Type B pancreatic cell (in vitro differentiated cells): ENCODE results near the gene HILPDA. TPM values are rescaled to one million over a fixed set of nuclear protein-coding genes. Genes with fewer than 3 reads are reported as not detected.
A peak's percentile ranks its signal among the peaks of the same experiment; 100 is the strongest.
"Not testable (repeated sequence)": the region's sequence is repeated elsewhere in the genome, so short reads cannot be mapped to it uniquely, and the experiment has no call there.

Experiments used
- DNase-seq: peaks from one replicate; pipeline ENCODE4 v3.0.0; 2021; ENCODE audit warnings: mixed read lengths; ENCODE audit not compliant: unreplicated experiment; ENCODE audit errors: extremely low spot score
- H3K27ac Mint-ChIP-seq: 2 replicates; pipeline ENCODE4 v1.8.0; 2021; ENCODE audit warnings: mild to moderate bottlenecking, mixed read lengths
- H3K27me3 Mint-ChIP-seq: 2 replicates; pipeline ENCODE4 v1.8.0; 2021; ENCODE audit warnings: mixed read lengths
- H3K36me3 Mint-ChIP-seq: 2 replicates; pipeline ENCODE4 v1.8.0; 2021; ENCODE audit warnings: mixed read lengths
- H3K4me1 Mint-ChIP-seq: one replicate; pipeline ENCODE4 v1.8.0; 2021; ENCODE audit warnings: mixed read lengths; ENCODE audit not compliant: unreplicated experiment
- H3K4me3 Mint-ChIP-seq: 2 replicates; pipeline ENCODE4 v1.8.0; 2021; ENCODE audit warnings: mild to moderate bottlenecking, mixed read lengths
- H3K9me3 Mint-ChIP-seq: 2 replicates; pipeline ENCODE4 v1.8.0; 2021; ENCODE audit warnings: mixed read lengths
- total RNA-seq: library from RNA; stranded (reverse); gene quantifications from 2 replicates; pipeline ENCODE4 v1.2.1, GENCODE V29; 2021; ENCODE audit warnings: low replicate concordance
- TF ChIP-seq, protein P1 (sequence below): fragments of 200-600 bp; sonication (generic); conservative IDR thresholded peaks from 2 replicates; pipeline ENCODE4 v1.5.0; 2021; ENCODE audit warnings: antibody characterized with exemption, mild to moderate bottlenecking

Gene HILPDA
- total RNA-seq, 1 donor from 2014 or later = 36.0 TPM

DNA sequence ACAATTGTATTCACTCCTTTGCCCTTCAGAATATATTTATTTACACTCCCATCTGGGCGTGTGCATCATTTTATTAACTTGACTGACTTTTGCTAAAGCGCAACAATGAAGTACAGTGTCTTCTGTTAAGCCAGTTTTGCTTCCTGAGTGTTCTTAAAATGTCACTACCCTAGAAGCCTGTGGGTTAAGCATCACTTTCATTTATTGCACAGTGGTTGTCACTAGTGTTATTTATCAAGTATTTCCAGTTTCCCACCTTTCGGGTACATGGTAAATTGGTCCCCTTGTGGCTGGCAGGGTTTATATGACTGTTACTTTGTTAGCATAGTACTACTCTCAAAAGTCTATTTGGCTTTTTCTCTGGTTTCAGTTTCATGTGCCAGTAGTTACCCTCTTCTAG lies 3.3 kb downstream of the HILPDA start:
- Mint-ChIP-seq H3K4me1 (peaks cover 31% of the 10 kb centered on the region), H3K27me3 (no peaks in the 10 kb centered on the region), H3K4me3 (peak overlapping the region; percentile 92), H3K9me3 (no peaks in the 10 kb centered on the region), H3K36me3 (peaks cover 18% of the 10 kb centered on the region), H3K27ac (peak overlapping the region; percentile 29)
- TF ChIP-seq, protein P1, sequence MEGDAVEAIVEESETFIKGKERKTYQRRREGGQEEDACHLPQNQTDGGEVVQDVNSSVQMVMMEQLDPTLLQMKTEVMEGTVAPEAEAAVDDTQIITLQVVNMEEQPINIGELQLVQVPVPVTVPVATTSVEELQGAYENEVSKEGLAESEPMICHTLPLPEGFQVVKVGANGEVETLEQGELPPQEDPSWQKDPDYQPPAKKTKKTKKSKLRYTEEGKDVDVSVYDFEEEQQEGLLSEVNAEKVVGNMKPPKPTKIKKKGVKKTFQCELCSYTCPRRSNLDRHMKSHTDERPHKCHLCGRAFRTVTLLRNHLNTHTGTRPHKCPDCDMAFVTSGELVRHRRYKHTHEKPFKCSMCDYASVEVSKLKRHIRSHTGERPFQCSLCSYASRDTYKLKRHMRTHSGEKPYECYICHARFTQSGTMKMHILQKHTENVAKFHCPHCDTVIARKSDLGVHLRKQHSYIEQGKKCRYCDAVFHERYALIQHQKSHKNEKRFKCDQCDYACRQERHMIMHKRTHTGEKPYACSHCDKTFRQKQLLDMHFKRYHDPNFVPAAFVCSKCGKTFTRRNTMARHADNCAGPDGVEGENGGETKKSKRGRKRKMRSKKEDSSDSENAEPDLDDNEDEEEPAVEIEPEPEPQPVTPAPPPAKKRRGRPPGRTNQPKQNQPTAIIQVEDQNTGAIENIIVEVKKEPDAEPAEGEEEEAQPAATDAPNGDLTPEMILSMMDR = no peak
- no peak for DNase-seq

DNA sequence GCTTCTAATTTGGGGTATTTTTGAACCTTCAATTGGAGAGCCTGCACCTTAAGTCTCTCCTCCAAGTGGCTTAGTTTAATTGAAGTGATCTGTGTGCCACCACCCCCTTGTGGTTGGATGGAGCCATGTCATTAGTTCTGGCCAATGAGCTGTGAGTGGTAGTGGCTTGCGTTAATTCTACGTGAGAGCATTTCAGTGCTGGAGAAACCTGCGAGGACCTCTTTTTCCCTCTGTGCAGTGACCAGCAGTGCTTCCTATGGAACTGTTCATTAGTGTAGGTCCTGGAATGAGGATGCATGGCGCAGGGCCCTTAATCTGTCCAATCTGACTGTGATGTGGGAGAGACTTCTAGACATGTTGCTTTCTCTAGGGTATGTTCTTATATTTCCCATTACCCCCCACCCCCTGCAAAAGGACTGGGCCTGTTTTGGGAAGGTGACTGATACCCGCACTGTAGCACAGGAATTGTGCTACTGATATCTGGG lies 3.8 kb downstream of the HILPDA start:
- H3K36me3 Mint-ChIP-seq = peaks cover 18% of the 10 kb centered on the region
- H3K9me3 Mint-ChIP-seq = no peaks in the 10 kb centered on the region
- H3K4me1 Mint-ChIP-seq = peaks cover 26% of the 10 kb centered on the region
- H3K27me3 Mint-ChIP-seq = no peaks in the 10 kb centered on the region
- DNase-seq = no peak
- TF ChIP-seq, protein P1 = peak; percentile 79
- peak overlapping the region; percentile 70 for H3K27ac Mint-ChIP-seq
- H3K4me3 Mint-ChIP-seq = peak overlapping the region; percentile 63

DNA sequence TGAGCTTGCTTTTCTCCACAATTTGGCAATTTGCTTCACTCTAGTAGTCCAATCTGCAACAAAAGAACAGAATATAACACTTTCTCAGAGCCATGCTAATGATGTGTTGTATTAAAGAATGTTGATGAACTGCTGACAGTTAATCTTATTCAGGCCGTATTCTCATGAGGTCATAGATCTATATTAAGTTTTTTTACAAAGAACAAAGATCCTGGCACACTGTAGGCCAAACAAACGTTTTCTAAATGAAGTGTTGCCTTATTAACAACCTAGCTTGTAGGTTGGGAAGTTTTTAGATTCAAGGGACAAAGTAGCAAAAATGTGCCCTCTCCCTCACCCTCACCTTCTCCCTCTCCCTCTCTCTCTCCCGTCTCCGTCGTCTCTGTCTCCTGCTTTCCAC lies 6.8 kb downstream of the HILPDA start:
- no peak overlapping the region for H3K4me3 Mint-ChIP-seq
- peaks cover 21% of the 10 kb centered on the region for H3K4me1 Mint-ChIP-seq
- H3K9me3 Mint-ChIP-seq = no peaks in the 10 kb centered on the region
- no peak for DNase-seq
- peaks cover 22% of the 10 kb centered on the region for H3K36me3 Mint-ChIP-seq
- no peak overlapping the region for H3K27ac Mint-ChIP-seq
- H3K27me3 Mint-ChIP-seq = no peaks in the 10 kb centered on the region
- TF ChIP-seq, protein P1 = no peak

DNA sequence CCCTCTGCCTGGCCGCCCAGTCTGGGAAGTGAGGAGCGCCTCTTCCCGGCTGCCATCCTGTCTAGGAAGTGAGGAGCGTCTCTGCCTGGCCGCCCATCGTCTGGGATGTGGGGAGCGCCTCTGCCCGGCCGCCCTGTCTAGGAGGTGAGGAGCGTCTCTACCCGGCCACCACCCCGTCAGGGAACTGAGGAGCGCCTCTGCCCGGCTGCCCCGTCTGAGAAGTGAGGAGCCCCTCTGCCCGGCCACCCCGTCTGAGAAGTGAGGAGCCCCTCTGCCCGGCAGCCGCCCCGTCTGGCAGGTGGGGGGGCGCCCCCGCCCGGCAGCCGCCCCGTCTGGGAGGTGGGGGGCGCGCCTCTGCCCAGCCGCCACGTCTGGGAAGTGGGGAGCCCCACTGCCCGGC lies 7.7 kb downstream of the HILPDA start:
- Mint-ChIP-seq H3K4me1 (peaks cover 15% of the 10 kb centered on the region), H3K36me3 (peaks cover 15% of the 10 kb centered on the region)
- H3K27ac Mint-ChIP-seq, H3K9me3 Mint-ChIP-seq, H3K4me3 Mint-ChIP-seq, H3K27me3 Mint-ChIP-seq, DNase-seq: not testable (repeated sequence)

DNA sequence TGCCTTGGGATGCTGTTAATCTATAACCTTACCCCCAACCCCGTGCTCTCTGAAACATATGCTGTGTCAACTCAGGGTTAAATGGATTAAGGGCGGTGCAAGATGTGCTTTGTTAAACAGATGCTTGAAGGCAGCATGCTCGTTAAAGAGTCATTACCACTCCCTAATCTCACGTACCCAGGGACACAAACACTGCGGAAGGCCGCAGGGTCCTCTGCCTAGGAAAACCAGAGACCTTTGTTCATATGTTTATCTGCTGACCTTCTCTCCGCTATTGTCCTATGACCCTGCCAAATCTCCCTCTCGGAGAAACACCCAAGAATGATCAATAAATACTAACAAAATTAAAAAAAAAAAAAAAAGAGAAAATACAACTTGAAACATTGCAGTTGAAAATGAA lies 8.3 kb downstream of the HILPDA start:
- H3K36me3 Mint-ChIP-seq = peaks cover 12% of the 10 kb centered on the region
- H3K4me1 Mint-ChIP-seq, H3K27me3 Mint-ChIP-seq, H3K9me3 Mint-ChIP-seq, H3K4me3 Mint-ChIP-seq, DNase-seq: not testable (repeated sequence)
- H3K27ac Mint-ChIP-seq = peak overlapping the region; percentile 63

DNA sequence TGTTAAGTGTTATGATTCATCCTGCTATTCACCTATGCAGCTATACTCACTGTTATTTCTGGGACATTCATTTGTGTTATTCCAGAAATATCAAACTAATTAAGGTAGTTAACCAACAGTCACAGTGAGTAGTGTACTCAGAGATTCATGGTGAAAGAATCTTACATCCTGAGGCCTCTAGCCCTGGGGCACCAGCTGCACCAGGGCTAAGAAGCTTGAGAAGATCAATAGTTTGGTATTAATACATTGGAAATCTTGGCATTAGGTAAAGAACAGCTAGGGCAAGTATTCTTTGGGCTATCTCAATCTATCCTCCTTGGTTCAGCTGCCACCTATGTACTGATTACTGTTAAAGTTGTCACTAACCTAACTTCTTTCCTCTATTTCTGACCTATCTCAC lies 11.2 kb downstream of the HILPDA start:
- H3K4me1 Mint-ChIP-seq, H3K27me3 Mint-ChIP-seq, H3K27ac Mint-ChIP-seq, H3K36me3 Mint-ChIP-seq, H3K4me3 Mint-ChIP-seq, H3K9me3 Mint-ChIP-seq, DNase-seq: not testable (repeated sequence)

DNA sequence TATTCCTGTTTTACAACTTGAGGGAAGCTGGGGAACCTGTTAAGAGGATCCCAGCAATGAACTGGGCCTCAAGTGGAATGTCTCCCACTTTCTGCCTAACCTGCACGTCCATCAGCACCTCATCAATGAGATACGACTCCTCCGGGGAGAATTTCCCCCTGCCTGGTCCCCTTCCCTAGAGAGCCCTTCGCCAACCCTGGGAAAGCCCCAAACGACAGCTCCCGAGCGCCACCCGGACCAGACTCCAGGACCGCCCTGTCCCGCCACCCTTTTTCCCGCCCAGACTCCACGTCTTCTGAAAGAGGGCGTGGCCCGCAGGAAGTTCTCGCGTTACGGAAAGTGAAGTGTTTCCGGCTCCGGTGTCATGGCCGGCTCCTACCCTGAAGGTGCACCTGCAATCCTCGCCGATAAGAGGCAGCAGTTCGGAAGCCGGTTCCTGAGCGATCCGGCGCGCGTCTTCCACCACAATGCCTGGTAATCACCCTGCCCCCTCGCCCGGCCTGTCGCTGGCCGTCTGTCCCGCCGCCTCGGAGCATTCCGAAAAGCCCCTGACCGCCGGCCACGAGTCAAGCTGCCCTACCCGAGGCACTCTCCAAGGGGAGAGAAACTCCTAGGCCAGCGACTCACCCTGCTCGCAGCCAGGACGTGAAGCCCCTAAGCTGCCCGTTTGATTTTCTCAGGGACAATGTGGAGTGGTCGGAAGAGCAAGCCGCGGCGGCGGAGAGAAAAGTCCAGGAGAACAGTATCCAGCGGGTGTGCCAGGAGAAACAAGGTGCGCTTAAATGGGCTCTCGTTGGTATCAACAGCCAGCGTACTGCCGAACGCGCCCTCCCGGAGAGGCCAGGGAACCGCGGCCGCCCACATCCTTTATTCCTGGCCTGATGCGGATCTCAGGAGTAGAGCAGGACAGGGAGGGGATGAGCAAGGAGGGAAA lies 21.0 kb downstream of the HILPDA start, which contains the start of gene METTL2B:
TSS of gene METTL2B (plus strand) at position 347 of the 934 bp plus-strand sequence. CDS start at position 365, 18 bp downstream.
- H3K9me3 Mint-ChIP-seq, H3K36me3 Mint-ChIP-seq, H3K27me3 Mint-ChIP-seq: not testable (repeated sequence)
- peaks cover 19% of the 10 kb centered on the region for H3K4me1 Mint-ChIP-seq
- TF ChIP-seq, protein P1 = peak; percentile 70
- peak within 1 kb of the TSS; percentile 99 for H3K4me3 Mint-ChIP-seq
- peak within 1 kb of the TSS; percentile 97 for H3K27ac Mint-ChIP-seq
- DNase-seq = peak; percentile 91

DNA sequence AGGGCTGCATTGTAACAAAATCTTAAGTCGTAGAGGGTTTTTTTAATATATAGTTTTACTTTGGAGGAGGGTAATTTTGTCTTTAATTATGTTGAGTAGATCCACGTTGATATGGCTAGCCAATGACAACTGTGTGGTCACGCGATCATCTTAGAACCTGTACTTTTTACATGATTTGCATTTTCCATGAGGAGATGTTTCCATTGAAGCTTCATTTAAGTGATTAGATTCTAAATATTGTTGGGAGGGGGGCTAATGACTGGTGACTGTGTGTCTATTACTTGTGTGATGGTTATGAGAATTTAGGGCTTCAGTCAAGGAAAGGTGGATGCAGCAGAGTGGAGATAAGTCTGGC lies 21.6 kb downstream of the HILPDA start:
- H3K27ac Mint-ChIP-seq = peak overlapping the region; percentile 97
- not testable (repeated sequence) for DNase-seq, H3K9me3 Mint-ChIP-seq, H3K36me3 Mint-ChIP-seq, H3K27me3 Mint-ChIP-seq
- H3K4me3 Mint-ChIP-seq = peak overlapping the region; percentile 99
- peaks cover 19% of the 10 kb centered on the region for H3K4me1 Mint-ChIP-seq

DNA sequence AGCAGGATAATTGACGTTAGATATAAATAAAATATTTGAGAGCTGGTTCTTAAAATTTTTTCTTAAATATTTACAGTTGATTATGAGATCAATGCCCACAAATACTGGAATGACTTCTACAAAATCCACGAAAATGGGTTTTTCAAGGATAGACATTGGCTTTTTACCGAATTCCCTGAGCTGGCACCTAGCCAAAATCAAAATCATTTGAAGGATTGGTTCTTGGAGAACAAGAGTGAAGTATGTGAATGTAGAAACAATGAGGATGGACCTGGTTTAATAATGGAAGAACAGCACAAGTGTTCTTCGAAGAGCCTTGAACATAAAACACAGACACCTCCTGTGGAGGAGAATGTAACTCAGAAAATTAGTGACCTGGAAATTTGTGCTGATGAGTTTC lies 23.4 kb downstream of the HILPDA start:
- peak overlapping the region; percentile 65 for H3K4me3 Mint-ChIP-seq
- H3K9me3 Mint-ChIP-seq, H3K27ac Mint-ChIP-seq, H3K36me3 Mint-ChIP-seq, DNase-seq, H3K27me3 Mint-ChIP-seq: not testable (repeated sequence)
- H3K4me1 Mint-ChIP-seq = peaks cover 19% of the 10 kb centered on the region

DNA sequence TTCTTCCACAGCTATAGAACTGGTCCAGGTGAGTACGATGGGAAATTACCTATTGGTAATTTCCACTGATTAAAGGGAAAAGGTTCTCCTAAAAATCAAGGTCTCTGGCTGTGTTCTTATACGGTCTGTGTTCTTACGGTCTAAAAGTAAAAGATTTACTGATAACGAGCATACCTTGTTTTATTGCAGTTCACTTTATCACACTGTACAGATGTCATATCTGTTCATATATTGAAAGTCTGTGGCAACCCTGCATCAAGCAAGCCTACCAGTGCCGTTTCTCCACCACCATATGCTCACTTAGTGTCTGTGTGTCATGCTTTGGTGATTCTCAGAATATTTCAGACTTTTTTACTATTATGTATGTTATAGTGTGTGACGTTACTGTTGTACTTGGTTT lies 32.5 kb downstream of the HILPDA start:
- H3K36me3 Mint-ChIP-seq = peaks cover 16% of the 10 kb centered on the region
- not testable (repeated sequence) for H3K27me3 Mint-ChIP-seq, DNase-seq, H3K4me3 Mint-ChIP-seq, H3K4me1 Mint-ChIP-seq, H3K9me3 Mint-ChIP-seq, H3K27ac Mint-ChIP-seq
